ENCODE measurements around the gene PDC. TPM values are rescaled to one million over a fixed set of nuclear protein-coding genes. Genes with fewer than 3 reads are reported as not detected.

Gene PDC
- total and polyA plus RNA-seq, 3 donors (not counting 1 experiment from before 2014, with no cell fraction given), result not detected

Other genes with a start within 250 kb of the PDC start
- gene PRG4, start 164.8 kb downstream of the PDC start, total RNA-seq, result not detected
- gene PRG4, start 164.8 kb downstream of the PDC start, polyA plus RNA-seq, result not detected
- 10 to 100 TPM; 48.3 to 98.3 TPM for gene TPR, start 85.9 kb downstream of the PDC start, total RNA-seq
- gene TPR, start 85.9 kb downstream of the PDC start, polyA plus RNA-seq, result 37.4 TPM
- gene ODR4, start 85.3 kb downstream of the PDC start, total RNA-seq, result 10 to 100 TPM; 21.5 to 21.7 TPM
- gene ODR4, start 85.3 kb downstream of the PDC start, polyA plus RNA-seq, result 7.5 TPM
- gene PTGS2, start 219.3 kb upstream of the PDC start, total RNA-seq, result 100 to 1,000 TPM in 1 of 2 donors, 10 to 100 TPM in 1; 11.7 to 304 TPM
- 13.5 TPM for gene PTGS2, start 219.3 kb upstream of the PDC start, polyA plus RNA-seq